SU-DHL-6 (cell line): ENCODE measurements around the gene PTPN4.

ENCODE experiments used
- CTCF ChIP-seq: fragments of 200-600 bp; sonication (generic); IDR thresholded peaks from one replicate; pipeline ENCODE4 v1.5.1; 2017; ENCODE audit warnings: antibody characterized with exemption, mild to moderate bottlenecking, low read length, moderate library complexity; ENCODE audit not compliant: insufficient read depth, poor library complexity, severe bottlenecking
- EZH2phosphoT487 ChIP-seq: fragments of 200-600 bp; sonication (generic), shearing (Covaris generic); conservative IDR thresholded peaks from 2 replicates; pipeline ENCODE4 v1.6.1; 2018; ENCODE audit warnings: mild to moderate bottlenecking, antibody characterized with exemption, low read length, moderate library complexity, mixed read lengths

DNA sequence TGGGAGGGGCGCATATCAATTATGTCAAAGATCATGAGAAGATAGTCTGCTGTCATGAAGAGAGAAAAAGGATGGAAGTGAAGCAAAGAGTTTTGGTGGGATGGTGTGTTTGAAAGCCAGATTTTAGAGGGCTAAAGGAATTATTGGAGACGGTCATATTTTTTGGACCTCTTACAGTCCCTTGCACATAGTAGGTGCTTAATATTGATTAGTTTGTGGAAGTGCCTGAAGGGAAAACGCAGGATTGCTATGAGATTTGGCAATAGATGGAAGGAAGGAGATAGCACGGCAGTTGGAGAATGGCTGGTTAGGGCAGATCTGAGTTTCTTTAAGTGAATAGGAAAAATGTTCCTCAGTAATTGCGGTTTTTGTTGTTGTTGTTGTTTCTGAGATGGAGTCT is 269.1 kb downstream of the PTPN4 start:
- TF ChIP-seq CTCF, result no peak
- TF ChIP-seq EZH2phosphoT487, result no peak
